ENCODE measurements around the gene ARGLU1.

Gene ARGLU1

GRCh38 chr13:106518512-106518911 lies 49.4 kb downstream of the ARGLU1 start:
- TF ChIP-seq CTCF (IDR thresholded peaks at IDR 0.05; ENCODE audit: borderline replicate concordance, control extremely low read depth, extremely low read depth, insufficient read depth, missing control alignments): no peak
- in situ Hi-C loops (cut with MboI; ENCODE audit: low sequenced_read_pairs, unreplicated experiment): no loop called here

GRCh38 chr13:106517109-106517847 lies 50.7 kb downstream of the ARGLU1 start:
- DNase-seq (ENCODE audit: low spot score): no peak
- no peak for TF ChIP-seq CTCF (IDR thresholded peaks at IDR 0.05; ENCODE audit: borderline replicate concordance, control extremely low read depth, extremely low read depth, insufficient read depth, missing control alignments)
- in situ Hi-C loops (cut with MboI; ENCODE audit: low sequenced_read_pairs, unreplicated experiment): no loop called here

More at GRCh38 chr13:106518512-106518911, 49.4 kb downstream of the ARGLU1 start:
- no peak for DNase-seq (ENCODE audit: low spot score)

- TF ChIP-seq CTCF (IDR thresholded peaks at IDR 0.05; ENCODE audit: borderline replicate concordance, control extremely low read depth, extremely low read depth, insufficient read depth, missing control alignments): no peak
- in situ Hi-C loops (cut with MboI; ENCODE audit: low sequenced_read_pairs, unreplicated experiment): no loop called here
- DNase-seq (ENCODE audit: low spot score): no peak
These were observed 52.2 kb downstream of the ARGLU1 start for GRCh38 chr13:106515635-106516254.

- TF ChIP-seq CTCF (IDR thresholded peaks at IDR 0.05; ENCODE audit: borderline replicate concordance, control extremely low read depth, extremely low read depth, insufficient read depth, missing control alignments): no peak
- in situ Hi-C loops (cut with MboI; ENCODE audit: low sequenced_read_pairs, unreplicated experiment): no loop called here
- no peak for DNase-seq (ENCODE audit: low spot score)
These were observed 52.9 kb downstream of the ARGLU1 start for GRCh38 chr13:106514928-106515634.

GRCh38 chr13:106513025-106513983 lies 54.6 kb downstream of the ARGLU1 start:
- no peak for DNase-seq (ENCODE audit: low spot score)
- in situ Hi-C loops (cut with MboI; ENCODE audit: low sequenced_read_pairs, unreplicated experiment): no loop called here
- no peak for TF ChIP-seq CTCF (IDR thresholded peaks at IDR 0.05; ENCODE audit: borderline replicate concordance, control extremely low read depth, extremely low read depth, insufficient read depth, missing control alignments)
